NB4 (cell line): ENCODE measurements around the gene HOXA4.

Experiments used
- TF ChIP-seq, protein P1 (sequence below): IDR thresholded peaks from one replicate; pipeline ENCODE4 v1.5.1; 2012; ENCODE audit warnings: low read depth, low read length
- TF ChIP-seq, protein P2 (sequence below): IDR thresholded peaks from 2 replicates; pipeline ENCODE4 v1.6.1; 2011; ENCODE audit warnings: low read depth, low read length

GRCh38 chr7:27156916-27157701 is 26.6 kb upstream of the HOXA4 start:
- TF ChIP-seq, protein P1, sequence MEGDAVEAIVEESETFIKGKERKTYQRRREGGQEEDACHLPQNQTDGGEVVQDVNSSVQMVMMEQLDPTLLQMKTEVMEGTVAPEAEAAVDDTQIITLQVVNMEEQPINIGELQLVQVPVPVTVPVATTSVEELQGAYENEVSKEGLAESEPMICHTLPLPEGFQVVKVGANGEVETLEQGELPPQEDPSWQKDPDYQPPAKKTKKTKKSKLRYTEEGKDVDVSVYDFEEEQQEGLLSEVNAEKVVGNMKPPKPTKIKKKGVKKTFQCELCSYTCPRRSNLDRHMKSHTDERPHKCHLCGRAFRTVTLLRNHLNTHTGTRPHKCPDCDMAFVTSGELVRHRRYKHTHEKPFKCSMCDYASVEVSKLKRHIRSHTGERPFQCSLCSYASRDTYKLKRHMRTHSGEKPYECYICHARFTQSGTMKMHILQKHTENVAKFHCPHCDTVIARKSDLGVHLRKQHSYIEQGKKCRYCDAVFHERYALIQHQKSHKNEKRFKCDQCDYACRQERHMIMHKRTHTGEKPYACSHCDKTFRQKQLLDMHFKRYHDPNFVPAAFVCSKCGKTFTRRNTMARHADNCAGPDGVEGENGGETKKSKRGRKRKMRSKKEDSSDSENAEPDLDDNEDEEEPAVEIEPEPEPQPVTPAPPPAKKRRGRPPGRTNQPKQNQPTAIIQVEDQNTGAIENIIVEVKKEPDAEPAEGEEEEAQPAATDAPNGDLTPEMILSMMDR: no peak
- TF ChIP-seq, protein P2, sequence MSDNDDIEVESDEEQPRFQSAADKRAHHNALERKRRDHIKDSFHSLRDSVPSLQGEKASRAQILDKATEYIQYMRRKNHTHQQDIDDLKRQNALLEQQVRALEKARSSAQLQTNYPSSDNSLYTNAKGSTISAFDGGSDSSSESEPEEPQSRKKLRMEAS: no peak
